NCI-H2081 treated with DMSO at 0.1 percent for 48 hours (cell line): ENCODE data around the gene KCNMA1.

Experiments used
- DNase-seq: peaks from one replicate; lab custom pipeline; 2025; lab: John Stamatoyannopoulos, UW

KCNMA1 gene

DNA sequence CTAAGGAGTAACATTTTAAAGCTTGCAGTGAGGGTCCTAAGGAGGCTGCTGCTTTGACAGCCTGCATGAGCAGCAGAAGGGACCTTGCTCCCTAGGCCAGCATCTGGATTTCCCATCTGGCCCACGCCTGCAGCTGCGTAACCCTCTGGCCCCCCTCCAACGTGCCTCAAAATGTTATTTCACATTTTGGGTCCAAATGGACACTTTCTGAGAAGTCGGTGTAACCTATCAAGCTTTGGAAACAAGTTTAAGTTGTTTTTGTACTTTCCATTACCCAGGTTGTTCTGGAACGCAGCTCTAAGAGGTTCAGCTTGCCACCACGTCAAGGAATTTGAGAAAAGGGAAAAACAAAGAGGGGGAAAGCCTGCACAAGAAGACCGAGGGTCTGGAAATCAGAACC, 338.3 kb downstream of the KCNMA1 start:
- DNase-seq, result no peak

DNA sequence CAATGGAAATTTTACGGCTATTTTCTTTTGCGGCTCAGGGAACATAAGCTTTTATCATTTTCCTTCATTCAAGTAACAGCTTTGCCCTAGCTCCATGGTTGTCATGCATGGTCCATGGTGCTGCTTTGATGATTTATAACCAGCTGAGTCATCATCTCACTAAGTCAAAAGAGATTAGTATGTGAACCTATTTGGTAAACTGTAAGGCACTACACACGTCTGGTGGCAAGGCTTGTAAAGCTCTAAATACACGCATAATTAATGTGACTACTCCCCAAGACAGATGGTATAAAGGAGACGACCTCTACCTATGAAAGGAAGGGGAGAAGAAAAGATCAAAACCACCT, 340.2 kb downstream of the KCNMA1 start:
- no peak for DNase-seq

GRCh38 chr10:77296534-77297392, 340.8 kb downstream of the KCNMA1 start:
- DNase-seq, result no peak

DNA sequence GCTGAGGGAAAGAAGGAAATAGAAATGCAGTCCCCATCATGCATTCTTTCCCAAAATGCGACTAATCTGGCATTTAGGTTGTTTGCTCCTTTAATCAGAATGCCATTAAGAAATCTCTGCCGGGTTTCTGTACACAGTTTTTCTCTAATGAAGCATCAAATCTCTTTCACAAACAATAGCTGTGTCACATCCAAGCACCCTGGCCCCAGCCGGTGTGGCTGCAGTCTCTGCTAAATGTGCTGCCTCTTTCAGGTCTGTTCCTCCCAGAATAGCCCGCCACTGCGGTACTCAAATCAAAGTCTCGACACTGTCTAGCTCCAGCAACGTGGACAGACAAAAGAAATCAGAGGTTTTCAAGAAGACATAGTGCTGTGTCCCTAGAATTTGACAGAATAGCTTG, 343.8 kb downstream of the KCNMA1 start:
- DNase-seq, result no peak

DNA sequence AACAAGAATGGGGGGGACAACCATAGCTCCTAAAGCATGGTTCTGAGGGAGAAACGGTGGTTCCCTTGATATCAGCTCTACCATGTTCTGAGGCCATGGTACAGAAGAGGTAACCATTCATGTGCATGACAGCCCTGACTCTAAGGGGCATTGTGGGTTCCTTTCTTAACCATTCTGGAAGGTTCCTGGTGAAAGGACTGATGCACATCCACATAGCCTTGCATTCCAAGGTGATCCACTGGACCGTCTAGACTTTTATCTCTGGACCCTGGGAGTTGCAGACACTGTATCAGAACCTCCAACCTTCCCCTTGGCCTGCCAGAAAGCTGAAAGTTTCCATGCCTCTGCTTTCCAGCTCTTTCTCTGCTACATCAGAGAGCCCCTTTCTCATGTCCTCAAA, 344.3 kb downstream of the KCNMA1 start:
- no peak for DNase-seq

- DNase-seq, result no peak
These were observed 345.8 kb downstream of the KCNMA1 start for GRCh38 chr10:77291596-77292505.

DNA sequence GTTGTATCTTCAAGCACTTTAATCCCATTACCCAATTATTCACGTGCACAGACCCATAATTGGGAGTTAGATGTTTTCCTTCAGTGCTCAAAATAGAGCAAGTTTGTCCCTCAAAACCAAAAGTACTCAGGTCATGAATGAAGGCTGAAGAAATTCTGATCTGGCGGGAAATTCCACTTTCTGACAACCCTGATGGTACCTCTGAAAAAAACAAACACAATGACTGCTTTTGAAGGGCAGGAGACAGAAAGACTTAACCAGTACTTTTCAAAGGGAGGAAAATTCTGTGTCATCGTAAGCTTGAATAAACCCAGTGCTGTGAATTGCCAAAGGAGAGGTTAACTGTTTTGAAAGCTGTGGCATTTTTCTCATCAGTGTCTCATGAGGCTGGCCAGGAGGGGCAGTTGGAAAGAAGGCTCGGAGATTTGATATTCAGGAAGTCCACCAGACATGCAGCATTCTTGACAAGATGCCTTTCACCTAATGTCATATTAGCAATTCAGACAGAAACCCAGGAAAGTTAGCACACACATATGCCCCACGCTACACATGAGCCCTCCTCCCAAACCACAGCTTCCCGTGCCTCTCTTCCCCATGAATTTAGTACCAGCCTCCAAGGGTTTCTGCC, 347.0 kb downstream of the KCNMA1 start:
- DNase-seq, result no peak

DNA sequence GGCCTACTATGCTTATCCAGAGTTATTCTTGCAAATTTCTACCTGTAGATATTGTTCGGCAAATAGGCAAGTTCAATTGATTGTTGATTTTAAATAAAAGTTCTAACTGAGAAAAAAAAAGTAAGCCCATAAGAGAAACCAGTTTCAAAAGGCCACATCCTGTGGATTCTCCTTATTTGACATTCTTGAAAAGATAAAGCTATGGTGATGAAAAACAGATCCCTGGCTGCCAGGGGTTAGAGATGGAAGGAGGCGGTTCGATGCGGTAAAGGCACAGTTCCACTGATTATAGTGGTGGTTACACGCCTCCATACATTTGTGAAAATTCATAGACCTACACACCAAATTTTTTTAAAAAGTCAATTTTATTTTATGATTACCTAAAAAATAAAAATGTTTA, 347.8 kb downstream of the KCNMA1 start:
- no peak for DNase-seq

DNA sequence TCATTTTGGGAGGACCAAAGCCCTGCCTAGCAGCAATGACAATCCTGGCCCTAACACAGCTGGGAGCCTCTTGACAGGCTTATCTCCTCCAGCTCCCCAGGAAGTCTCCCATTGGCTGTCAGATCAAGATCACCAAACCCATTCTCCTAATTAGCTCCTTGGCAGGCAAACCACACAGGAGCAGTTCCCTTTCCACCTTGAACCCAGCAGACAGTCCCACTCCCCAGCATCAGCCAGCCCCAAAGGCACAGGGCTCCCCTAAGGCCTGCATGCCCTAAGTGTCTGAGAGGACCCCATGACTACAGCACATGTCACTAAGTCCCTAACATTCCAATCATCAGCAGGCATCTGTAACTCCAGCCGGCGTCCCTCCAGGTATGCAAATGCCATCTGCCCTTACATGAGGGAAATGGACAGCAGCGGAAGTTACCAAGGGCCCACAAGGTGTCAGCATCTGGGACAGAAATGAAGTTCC, 348.5 kb downstream of the KCNMA1 start:
- DNase-seq, result no peak

GRCh38 chr10:77287647-77288120, 349.9 kb downstream of the KCNMA1 start:
- DNase-seq, result no peak

DNA sequence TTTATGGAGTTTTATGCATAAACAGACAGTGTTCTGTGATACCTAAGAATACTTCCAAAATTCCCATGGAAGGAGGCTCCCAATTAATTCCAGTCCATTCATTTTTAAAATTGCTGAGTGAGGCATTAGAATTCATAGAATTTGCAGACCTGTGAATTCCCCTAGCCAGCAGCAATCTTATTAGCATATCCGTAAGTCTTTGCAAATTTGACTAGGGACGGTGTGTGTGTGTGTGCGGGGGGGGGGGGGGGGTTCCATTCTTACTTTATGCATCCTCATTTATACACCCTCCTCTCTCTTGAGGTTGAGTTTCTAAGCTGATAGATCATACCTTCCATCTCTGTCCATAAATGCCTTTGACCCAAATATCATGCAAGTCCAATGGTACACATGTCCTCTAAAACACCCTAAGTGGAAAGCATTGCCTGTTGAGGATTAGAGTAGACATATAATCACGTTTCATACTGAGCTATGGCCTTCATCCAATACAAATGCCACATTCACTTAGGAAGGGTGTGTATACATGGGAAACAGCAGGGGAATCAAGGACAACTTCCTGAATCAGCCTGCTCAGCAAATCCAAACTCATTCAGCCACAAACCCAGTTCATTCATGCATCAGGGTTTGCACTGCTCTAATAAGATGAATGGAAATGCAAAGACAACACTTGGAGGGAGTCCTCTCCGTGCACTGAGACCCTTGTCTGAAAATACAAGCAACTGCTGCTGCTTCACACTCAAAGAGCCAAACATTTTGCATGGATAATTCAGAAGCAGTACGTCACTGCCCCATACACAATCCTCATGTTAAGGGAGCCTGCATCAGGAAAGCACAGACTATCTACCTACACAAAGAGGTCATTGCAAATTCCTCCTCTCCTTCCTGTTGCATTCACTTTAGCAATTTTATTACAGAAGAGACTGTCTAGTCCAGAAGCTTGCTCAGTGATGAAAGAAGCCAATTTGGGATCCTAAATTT, 350.8 kb downstream of the KCNMA1 start:
- DNase-seq, result peak; percentile 62

- no peak for DNase-seq
These were observed 352.0 kb downstream of the KCNMA1 start for GRCh38 chr10:77285529-77286182.

- no peak for DNase-seq
These were observed 352.8 kb downstream of the KCNMA1 start for GRCh38 chr10:77284797-77285196.

DNA sequence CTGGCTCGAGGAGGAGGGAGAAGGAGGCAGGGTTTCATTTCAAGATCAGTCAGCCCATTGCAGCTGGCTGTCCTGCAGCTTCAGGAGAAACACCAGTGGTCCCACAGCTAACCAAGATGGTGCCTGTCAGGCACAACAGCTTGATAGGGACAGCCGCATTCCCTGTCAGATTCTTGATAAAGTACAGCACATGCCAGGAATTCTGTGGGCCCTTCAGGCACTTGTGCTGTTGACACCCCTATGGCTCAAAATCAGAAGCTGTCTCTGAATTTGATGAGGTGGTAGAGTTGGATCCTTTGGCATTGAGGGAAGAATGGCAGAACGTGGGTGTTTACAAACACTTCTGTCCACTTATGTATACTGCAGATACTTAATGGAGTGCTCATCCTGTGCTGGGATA, 354.3 kb downstream of the KCNMA1 start:
- DNase-seq, result no peak

DNA sequence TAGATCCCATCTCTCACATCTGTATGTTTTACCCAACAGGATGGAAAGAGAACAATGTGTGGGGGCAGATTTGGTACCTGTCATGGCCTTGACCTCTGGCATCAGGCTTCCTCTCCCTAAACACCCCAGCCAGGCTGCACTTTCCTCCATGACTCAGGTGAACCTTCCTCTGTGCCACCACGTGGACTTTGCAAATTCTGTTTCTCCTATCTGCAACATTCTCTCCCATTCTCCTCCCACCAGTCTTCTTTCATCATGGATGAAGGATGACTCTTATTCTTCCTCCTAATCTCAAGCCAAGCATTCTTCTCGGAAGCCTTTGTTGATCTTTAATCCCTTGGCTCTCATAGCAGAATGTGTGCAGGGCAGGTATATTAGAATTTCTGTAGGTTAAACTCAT, 355.4 kb downstream of the KCNMA1 start:
- DNase-seq, result no peak

DNA sequence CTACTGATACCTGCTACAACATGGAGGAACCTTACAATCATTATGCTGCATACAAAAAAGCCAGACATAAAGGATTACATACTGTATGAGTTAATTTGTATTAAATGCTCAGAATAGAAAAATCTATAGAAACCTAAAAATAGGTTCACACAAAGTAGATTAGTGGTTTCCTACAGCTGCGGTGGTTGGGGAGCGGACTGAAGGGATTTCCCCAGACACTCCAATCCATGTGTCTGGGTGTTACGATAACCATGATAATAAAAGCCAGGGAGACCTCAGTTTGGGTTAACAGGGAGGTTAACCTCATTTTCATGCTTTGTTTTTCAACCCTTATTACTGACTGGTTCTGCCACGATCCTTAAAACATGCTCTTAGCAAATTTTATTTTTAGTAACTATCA, 355.9 kb downstream of the KCNMA1 start:
- DNase-seq, result no peak

DNA sequence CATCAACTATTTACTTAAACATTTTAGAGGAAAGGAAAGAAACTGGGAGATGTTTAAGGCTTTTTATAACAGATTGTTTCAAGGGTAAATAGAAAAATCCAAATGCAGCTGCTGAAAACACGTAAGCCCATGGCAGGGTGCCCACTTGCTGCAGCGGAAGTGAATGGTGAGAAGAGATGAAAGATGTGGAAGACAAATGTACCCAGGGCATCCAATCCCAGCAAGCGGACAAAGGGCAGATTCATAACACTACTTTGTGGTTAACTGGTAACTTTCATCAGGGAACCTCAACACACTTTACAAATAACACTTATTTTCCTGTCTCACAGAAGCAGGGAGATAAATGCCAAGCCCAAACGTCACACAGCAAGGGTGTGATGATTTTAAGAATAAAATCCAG, 358.4 kb downstream of the KCNMA1 start:
- no peak for DNase-seq

- no peak for DNase-seq
These were observed 363.4 kb downstream of the KCNMA1 start for GRCh38 chr10:77274046-77274795.

DNA sequence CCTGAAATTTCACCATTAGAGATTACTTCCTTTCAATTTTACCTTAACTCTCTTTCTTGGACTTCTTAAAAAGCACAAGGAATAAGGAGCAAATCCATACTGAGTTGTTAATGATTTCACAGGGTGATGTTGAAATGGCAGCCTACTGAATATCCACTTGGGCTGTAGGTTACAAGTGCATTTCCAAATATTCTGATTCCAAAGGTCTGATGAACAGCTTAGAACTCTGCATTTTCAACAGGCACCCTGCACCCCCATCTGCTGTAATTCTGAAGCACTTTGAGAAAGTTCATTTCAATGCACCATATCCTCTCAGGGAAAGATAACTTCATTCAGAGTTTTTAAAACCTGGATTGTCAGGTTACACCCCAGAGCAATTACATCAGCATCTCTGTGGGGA, 368.4 kb downstream of the KCNMA1 start:
- no peak for DNase-seq

- no peak for DNase-seq
These were observed 368.9 kb downstream of the KCNMA1 start for GRCh38 chr10:77268721-77269120.
